Measurements from ENCODE around the gene ACOT7.

ACOT7 gene

GRCh38 chr1:6245869-6246496 lies 147.6 kb downstream of the ACOT7 start:
- DNase-seq: peak in 1 of 4 experiments; percentile 10

DNA sequence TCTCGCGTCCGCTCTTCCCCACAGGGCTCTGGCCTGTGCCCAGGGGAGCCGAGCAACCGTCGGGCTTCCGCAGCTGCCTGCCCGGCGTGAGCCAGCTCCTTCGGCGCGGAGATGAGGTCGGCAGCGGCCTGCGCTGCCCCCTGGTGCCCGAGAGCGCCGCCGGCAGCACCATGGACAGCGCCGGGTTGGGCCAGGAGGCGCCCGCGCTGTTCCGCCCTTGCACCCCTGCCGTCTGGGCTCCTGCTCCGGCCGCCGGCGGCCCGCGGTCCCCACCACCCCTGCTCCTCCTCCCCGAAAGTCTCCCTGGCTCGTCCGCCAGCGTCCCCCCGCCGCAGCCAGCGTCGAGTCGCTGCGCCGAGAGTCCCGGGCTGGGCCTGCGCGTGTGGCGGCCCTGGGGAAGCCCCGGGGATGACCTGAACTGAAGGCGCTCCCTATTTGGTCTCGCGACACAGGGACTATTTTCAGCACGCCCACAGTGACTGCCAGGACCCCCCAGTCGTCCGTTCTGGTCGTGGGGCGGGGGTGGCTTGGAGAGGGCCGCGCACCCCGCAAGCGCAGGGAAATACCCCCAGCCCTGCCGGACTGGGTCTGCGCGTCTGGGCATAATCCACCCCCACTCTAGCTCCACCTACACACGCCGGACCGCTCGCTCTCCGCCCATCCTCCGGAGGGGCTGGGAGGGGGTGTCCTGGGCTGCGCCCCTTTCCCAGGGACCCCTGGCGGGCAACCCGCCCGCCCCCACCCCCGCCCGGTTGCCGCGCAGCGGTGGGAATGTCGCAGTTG lies 148.3 kb downstream of the ACOT7 start:
- DNase-seq: peak; percentile 42 to 71 (median 56)

GRCh38 chr1:6244401-6245049 lies 149.0 kb downstream of the ACOT7 start:
- no peak for DNase-seq

GRCh38 chr1:6243993-6244392 lies 149.6 kb downstream of the ACOT7 start, which contains the start of gene HES3:
TSS of gene HES3 (plus strand) at chr1:6244179. CDS start at chr1:6244366, 187 bp downstream.
- DNase-seq: no peak

DNA sequence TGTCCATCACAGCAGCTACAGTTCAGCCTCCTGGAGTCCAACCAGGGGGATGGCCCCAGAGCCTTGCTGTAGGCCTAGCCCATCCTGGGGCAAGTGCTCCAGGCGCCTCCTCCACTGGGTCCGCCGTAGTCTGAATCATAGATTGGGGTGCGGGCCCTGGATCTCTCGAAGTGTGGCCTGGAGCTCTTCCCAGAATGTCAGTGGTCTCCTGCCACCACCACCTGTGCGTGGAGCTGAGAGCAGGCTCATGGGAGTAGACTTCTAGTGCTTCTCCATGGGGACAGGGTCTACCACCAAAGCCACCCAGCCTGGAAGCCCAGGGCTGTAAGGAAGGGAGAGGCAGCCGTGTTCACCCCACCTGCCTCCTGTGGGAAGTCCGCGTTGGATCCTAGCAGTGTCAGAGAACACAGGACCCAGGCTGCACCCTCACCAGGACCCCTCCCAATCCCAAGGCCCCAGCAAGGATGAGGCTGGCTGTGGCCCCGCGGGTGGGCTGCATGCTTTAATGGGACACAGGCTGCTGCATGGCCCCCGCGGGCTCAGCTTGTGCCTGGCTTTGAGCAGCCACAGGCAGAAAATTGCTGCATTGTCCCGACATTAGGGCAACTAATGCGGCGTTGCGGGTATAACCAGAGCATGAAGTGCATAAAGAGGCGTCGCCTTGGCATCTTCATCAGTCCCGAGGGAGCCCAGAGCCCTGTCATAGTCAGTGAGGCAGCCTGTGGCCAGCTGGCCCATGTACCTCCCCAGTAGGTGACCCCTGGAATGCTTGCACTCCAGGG lies 150.3 kb downstream of the ACOT7 start:
- DNase-seq: no peak

DNA sequence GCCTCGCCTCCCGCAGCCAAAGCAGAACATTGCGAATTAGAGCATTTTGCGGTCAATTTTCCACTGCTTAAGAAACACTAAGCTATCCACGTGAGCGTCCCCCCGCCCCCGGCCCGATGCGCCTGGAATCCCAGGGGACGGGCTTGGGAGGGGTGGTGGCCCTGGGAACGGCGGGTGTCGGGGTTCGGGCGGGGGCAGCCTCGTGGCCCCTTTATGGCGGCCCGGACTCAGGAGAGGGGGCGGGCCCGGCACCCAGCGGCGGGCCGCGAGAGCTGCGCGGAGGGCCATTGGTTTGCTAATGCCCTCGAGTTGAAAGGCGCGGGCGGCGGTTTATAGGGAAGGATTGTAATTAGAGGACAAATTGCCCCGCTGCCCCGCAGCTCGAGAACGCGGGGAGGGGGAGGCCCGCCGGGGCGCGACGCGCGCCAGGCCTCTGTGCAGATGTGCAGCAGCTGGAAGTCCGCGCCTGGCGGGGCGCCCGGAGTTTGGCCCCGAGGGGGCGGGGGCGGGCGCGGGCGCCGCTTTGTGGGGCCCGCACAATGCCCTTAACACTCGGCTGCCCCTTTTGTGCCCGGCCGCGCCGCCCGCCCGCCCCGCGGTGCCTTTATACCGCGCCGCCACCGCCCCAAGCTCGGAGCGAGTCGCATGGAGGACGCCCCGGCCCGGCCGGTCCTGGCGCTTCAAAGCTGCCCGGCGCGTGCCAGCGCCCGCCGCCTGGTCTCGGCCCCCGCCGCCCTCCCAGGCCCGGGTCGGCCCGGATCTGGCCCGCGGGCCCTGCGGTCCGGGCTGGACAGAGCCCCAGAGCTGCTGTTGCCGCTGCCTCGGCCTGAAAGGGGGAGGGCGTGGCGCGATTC lies 151.5 kb downstream of the ACOT7 start:
- no peak for DNase-seq

DNA sequence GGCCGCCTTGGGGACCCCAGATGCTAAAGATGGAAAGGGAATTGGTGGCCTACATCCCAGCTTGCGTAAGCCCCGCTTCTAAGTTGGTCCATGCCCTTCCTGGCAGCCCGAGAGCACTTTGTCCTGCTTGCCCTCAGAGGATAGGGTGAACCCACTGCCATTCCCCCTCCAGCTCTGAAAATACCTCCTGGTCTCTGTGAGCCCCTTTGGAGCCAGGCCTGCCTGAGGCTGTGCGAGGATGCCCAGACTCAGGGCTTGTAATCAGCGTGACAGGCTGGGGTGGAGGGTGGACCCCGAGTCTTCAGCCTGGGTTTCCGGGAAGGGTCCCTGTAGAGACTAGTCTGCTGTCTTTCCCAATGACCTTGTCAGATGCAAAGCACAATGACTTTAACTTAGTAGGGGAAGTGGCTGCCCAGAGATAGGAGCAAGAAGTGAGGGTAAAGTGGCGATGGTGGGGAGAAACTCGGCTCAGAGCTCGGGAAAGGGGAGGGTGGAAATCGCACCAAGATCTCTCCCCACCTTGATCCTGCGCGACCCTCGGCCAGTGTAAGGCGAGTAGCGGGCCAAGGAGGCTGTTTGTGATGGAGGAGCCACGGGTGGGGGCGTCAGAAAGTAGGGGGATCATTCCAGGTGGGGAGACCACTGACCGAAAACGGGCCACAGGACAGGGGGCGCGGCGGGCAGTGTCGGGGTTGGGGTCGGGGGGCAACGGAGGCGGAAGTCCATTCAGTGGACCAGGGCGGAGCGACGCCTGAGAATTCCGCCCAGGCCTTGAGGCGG lies 152.3 kb downstream of the ACOT7 start:
- no peak for DNase-seq

DNA sequence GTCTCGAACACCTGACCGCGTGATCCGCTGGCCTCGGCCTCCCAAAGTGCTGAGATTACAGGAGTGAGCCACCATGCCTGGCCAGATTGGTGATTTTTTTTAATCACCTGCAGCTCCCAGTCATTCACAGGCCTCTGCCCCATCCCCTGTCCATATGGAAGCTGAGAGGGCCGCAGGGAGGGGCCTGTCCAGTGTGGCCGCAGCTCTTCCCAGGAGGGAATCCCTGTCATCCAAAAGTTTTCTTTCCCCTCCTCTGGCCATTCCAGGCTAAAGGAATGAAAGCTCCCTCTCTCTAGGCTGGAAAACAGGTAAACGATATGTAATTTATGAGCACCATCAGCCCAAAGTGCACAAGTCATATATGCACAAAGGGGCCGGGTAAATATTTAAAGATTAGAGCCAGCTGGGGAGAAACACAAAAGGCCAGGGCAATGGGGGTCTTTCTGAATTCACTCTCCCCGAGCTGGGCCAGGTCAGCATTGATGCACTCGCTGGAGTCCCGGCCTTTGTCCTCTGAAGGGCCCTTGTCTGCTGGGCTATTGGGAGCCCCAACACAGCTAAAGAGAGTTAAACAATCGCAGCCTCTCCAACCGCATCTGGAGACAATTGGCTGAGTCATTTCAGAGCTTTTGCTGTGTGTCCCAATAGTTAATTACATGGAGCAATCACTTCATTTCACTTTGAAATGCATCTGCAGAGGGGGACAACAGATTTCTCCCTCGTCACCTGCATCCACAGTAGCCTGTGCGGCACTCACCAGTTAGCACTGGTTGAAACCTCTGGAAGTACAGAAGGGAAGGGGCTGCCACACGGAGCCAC lies 153.4 kb downstream of the ACOT7 start:
- no peak for DNase-seq

DNA sequence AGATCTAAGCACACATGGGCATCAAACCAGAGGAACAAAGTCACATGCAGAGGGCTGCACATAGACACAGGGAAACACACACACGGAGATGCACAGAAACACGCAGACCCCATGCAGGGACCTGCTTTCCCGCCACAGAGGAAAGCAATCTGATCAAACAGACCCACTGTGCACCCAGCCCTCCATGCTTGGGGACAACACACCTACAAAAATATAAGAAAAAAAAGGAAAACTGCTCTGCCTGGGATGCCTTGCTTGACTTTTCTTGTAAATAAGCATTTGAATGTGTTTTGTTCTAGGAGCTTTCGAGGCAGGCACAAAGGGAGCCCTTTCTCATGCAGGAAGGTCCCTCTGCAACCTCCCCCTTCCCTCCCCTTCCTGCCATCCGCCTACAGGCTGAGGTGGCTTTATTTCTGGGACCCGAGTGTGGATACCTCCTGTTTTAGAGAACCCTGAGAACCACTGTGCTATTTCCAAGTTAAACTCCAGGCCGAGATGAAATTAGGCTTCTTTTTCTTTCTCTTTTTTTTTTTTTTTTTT lies 154.3 kb downstream of the ACOT7 start:
- DNase-seq: no peak

DNA sequence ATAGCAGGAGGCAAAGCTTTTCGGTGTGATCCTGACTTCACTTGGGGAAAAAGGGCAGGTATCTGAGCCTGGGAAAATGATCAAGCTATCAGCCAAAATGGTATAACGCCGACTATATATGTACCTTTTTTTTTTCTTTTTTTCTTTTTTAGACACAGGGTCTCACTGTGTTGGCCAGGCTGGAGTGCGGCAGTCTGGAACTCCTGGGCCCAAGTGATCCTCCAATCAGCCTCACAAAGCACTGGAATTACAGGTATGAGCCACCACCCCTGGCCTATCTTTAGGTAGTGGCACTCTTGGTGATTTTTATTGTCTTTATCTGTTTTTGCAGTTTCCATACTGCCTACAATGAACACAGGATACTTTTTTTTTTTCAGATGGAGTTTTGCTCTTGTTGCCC lies 156.5 kb downstream of the ACOT7 start:
- no peak for DNase-seq

GRCh38 chr1:6235296-6235677 lies 158.3 kb downstream of the ACOT7 start:
- DNase-seq: no peak

DNA sequence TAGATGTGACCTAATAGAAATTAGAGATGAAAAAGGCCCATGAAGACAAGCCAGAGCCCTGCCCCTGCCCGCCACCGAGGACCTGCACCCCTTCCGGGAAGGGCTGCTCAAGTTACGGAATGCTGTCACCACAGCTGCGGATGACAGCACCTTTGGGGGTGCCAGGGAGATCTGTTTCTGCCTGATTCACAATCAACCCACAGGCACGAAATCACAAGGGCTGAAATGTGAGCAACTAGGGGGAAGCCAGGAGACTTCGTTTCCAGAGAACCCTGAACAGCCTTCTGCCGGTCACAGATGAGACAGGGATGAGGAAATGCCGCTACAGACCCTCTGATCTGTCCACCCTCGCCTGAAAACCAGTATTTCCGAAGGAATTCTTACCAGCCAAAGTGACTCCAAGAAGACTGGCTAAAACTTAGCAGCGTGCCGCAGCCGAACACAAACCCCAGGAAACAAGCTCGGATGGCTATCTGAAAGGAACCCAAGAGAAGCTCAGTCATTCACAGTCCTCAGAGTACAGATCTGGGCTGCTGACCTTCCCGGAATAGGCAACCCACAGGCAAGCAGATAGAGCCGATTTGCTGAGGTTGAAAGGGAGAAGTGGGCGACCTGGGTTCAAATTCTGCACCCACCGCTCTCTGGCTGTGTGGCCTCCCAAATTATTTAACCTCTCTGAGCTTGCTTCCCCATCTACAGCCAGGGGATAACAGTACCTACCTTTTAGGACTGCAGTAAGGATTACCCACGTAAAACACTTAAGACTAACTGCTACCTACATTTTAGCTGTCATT lies 158.9 kb downstream of the ACOT7 start:
- no peak for DNase-seq

GRCh38 chr1:6233376-6233775 lies 160.2 kb downstream of the ACOT7 start:
- DNase-seq: no peak

DNA sequence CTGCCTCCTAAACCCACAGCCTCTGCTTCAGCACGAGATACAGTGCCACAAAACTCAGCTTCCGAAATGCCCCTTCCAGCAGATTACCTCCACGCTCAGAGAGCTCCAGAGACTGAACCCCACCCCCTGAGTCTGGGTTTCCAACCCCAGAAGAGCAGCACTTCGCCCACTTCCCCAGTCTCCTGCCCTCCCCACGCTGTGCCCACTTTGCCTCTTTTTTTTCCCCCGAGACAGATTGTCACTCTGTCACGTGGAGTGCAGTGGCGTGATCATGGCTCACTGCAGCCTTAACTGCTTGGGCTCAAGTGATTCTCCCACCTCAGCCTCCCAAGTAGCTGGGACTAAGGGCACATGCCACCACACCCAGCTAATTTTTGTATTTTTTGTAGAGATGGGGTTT lies 167.9 kb downstream of the ACOT7 start:
- DNase-seq: no peak

- DNase-seq: no peak
Measured at GRCh38 chr1:6224718-6225117, 168.8 kb downstream of the ACOT7 start.

- no peak for DNase-seq
Measured at GRCh38 chr1:6223617-6224016, 169.9 kb downstream of the ACOT7 start.

GRCh38 chr1:6222636-6223035 lies 170.9 kb downstream of the ACOT7 start:
- DNase-seq: no peak

DNA sequence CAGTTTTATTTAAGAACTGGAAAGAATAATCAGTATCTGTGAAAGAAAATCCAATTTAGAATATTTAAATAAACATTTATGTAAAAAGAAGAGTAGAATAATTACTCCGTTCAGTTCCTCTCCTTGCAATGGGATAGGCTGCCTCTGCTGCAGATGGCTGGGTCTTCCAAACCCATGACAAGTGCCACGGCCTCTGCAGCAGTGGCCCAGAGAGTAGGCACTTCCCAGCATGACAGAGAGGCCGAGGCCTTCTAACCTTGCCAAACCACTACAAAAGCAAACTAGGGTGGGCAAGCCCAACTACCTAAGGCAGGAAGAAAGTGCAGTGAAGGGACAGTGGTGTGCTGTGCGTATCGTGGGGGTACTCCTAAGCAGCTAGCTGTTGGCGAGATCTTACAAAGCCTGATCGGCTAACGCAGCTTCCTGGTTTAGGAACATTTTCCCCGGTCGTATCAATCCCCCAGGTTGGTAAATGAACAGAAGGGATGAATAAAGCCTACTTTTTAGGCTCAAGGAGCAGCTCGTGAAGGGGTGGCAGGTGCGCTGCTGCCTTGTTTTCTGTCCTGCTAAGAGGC lies 172.3 kb downstream of the ACOT7 start:
- no peak for DNase-seq

- DNase-seq: no peak
Measured at GRCh38 chr1:6220236-6220635, 173.3 kb downstream of the ACOT7 start.

All from activated naive CD4-positive, alpha-beta T cell (primary cell).